Epithelial cell of prostate (primary cell): ENCODE measurements around the gene DISC1.

Experiments used
- DNase-seq: peaks from one replicate; pipeline ENCODE4 v3.0.0-alpha.2; 2011; ENCODE audit warnings: low read depth, low spot score
- H3K27ac ChIP-seq: fragments of 450-650 bp; 2 replicates; pipeline ENCODE4 v1.5.1; 2017; ENCODE audit warnings: mild to moderate bottlenecking

The DISC1 gene

GRCh38 chr1:231839999-231840398, 213.4 kb downstream of the DISC1 start:
- no peak overlapping the region for H3K27ac ChIP-seq

GRCh38 chr1:231841616-231842344, 215.2 kb downstream of the DISC1 start:
- no peak overlapping the region for H3K27ac ChIP-seq
- DNase-seq, result no peak

More at GRCh38 chr1:231839999-231840398, 213.4 kb downstream of the DISC1 start:
- no peak for DNase-seq

- no peak for DNase-seq
- no peak overlapping the region for H3K27ac ChIP-seq
These were observed 215.9 kb downstream of the DISC1 start for GRCh38 chr1:231842441-231842840.

GRCh38 chr1:231844986-231845502, 218.5 kb downstream of the DISC1 start:
- DNase-seq, result no peak
- no peak overlapping the region for H3K27ac ChIP-seq

- DNase-seq, result no peak
- no peak overlapping the region for H3K27ac ChIP-seq
These were observed 221.2 kb downstream of the DISC1 start for GRCh38 chr1:231847612-231848397.

- H3K27ac ChIP-seq, result no peak overlapping the region
- no peak for DNase-seq
These were observed 223.4 kb downstream of the DISC1 start for GRCh38 chr1:231849981-231850380.

- no peak for DNase-seq
- no peak overlapping the region for H3K27ac ChIP-seq
These were observed 224.2 kb downstream of the DISC1 start for GRCh38 chr1:231850786-231851185.

GRCh38 chr1:231853588-231854207, 227.1 kb downstream of the DISC1 start:
- no peak for DNase-seq

GRCh38 chr1:231855361-231855760, 228.8 kb downstream of the DISC1 start:
- DNase-seq, result no peak
- H3K27ac ChIP-seq, result no peak overlapping the region

More at GRCh38 chr1:231853588-231854207, 227.1 kb downstream of the DISC1 start:
- no peak overlapping the region for H3K27ac ChIP-seq

- no peak for DNase-seq
- no peak overlapping the region for H3K27ac ChIP-seq
These were observed 229.3 kb downstream of the DISC1 start for GRCh38 chr1:231855926-231856325.

- no peak for DNase-seq
- H3K27ac ChIP-seq, result no peak overlapping the region
These were observed 229.8 kb downstream of the DISC1 start for GRCh38 chr1:231856426-231856825.

- no peak overlapping the region for H3K27ac ChIP-seq
- DNase-seq, result no peak
These were observed 230.3 kb downstream of the DISC1 start for GRCh38 chr1:231856894-231857293.

- DNase-seq, result no peak
- no peak overlapping the region for H3K27ac ChIP-seq
These were observed 231.1 kb downstream of the DISC1 start for GRCh38 chr1:231857609-231858135.

GRCh38 chr1:231860221-231861088, 233.9 kb downstream of the DISC1 start:
- H3K27ac ChIP-seq, result no peak overlapping the region
- no peak for DNase-seq

- no peak overlapping the region for H3K27ac ChIP-seq
- DNase-seq, result no peak
These were observed 235.2 kb downstream of the DISC1 start for GRCh38 chr1:231861541-231862481.

GRCh38 chr1:231862611-231863010, 236.0 kb downstream of the DISC1 start:
- no peak for DNase-seq
- H3K27ac ChIP-seq, result no peak overlapping the region

- no peak overlapping the region for H3K27ac ChIP-seq
- DNase-seq, result no peak
These were observed 238.7 kb downstream of the DISC1 start for GRCh38 chr1:231865331-231865730.
